Gastroesophageal sphincter (tissue), 4 donors: ENCODE data around the gene PCDH12. TPM values are rescaled to one million over a fixed set of nuclear protein-coding genes. Genes with fewer than 3 reads are reported as not detected.
A peak's percentile ranks its signal among the peaks of the same experiment; 100 is the strongest.

Experiments used
- ATAC-seq: fragments of 150-250 bp; one replicate; pipeline ENCODE4 v1.9.1; 2016; ENCODE audit warnings: mild to moderate bottlenecking, moderate library complexity
- H3K27ac ChIP-seq, 4 donors: fragments of 200-600 bp; sonication (generic) in 3 of 4; 1 replicate in 3 of 4; 2 replicates in 1 of 4; pipeline ENCODE4 v1.5.1; 2016 to 2019
- H3K27me3 ChIP-seq: fragments of 200-600 bp; sonication (generic); one replicate; pipeline ENCODE4 v1.5.1; 2019
- H3K36me3 ChIP-seq, 2 donors: fragments of 200-600 bp; sonication (generic); one replicate each; pipeline ENCODE4 v1.5.1; 2019; ENCODE audit warnings: control low read depth in 1 of 2
- H3K4me1 ChIP-seq, 3 donors: fragments of 200-600 bp; sonication (generic); 1 replicate in 2 of 3; 2 replicates in 1 of 3; pipeline ENCODE4 v1.5.1; 2016 to 2019; ENCODE audit warnings: control low read depth in 2 of 3
- H3K4me3 ChIP-seq, 2 donors: fragments of 200-600 bp; sonication (generic); one replicate each; pipeline ENCODE4 v1.5.1; 2019; ENCODE audit warnings: mild to moderate bottlenecking in 1 of 2, moderate library complexity in 1 of 2
- H3K9me3 ChIP-seq, 3 donors: fragments of 200-600 bp; sonication (generic); one replicate each; pipeline ENCODE4 v1.5.1; 2017 to 2019; ENCODE audit warnings: control low read depth in 2 of 3
- EP300 ChIP-seq: sonication (generic); formaldehyde crosslinking; IDR thresholded peaks from one replicate; pipeline ENCODE4 v1.6.1; 2017; ENCODE audit warnings: antibody characterized with exemption, mild to moderate bottlenecking
- POLR2A ChIP-seq, 2 donors: fragments of 450-650 bp; IDR thresholded peaks; one replicate each; pipeline ENCODE4 v1.6.1; 2017; ENCODE audit warnings: antibody characterized with exemption in 2 of 2, mild to moderate bottlenecking in 2 of 2, moderate library complexity in 1 of 2
- POLR2AphosphoS5 ChIP-seq: sonication (generic); formaldehyde crosslinking; IDR thresholded peaks from one replicate; pipeline ENCODE4 v1.6.1; 2017; ENCODE audit warnings: antibody characterized with exemption
- WGBS, 2 donors: methylation state at CpG; one replicate each; pipeline ENCODE4 v1.1.5; 2018; ENCODE audit warnings: low coverage in 1 of 2; 5-methylcytosine and 5-hydroxymethylcytosine counted together
- total RNA-seq, 4 donors: library from RNA; depleted of rRNA; stranded (reverse); fragments of >200 nt; gene quantifications; one replicate each; pipeline ENCODE4 v1.1.0, GENCODE V29; 2016
- TF ChIP-seq, protein P1 (sequence below), 4 experiments: fragments of 200-600 bp in 2 of 4; fragments of 450-650 bp in 2 of 4; sonication (generic) in 1 of 4; IDR thresholded peaks; one replicate each; pipeline ENCODE4 v1.5.1; 2017 to 2019; ENCODE audit warnings: antibody characterized with exemption in 4 of 4, mild to moderate bottlenecking in 2 of 4, moderate library complexity in 2 of 4

Gene PCDH12
- total RNA-seq, 4 donors from 2014 or later: 4.2 to 6.8 (median 6.0) TPM

DNA sequence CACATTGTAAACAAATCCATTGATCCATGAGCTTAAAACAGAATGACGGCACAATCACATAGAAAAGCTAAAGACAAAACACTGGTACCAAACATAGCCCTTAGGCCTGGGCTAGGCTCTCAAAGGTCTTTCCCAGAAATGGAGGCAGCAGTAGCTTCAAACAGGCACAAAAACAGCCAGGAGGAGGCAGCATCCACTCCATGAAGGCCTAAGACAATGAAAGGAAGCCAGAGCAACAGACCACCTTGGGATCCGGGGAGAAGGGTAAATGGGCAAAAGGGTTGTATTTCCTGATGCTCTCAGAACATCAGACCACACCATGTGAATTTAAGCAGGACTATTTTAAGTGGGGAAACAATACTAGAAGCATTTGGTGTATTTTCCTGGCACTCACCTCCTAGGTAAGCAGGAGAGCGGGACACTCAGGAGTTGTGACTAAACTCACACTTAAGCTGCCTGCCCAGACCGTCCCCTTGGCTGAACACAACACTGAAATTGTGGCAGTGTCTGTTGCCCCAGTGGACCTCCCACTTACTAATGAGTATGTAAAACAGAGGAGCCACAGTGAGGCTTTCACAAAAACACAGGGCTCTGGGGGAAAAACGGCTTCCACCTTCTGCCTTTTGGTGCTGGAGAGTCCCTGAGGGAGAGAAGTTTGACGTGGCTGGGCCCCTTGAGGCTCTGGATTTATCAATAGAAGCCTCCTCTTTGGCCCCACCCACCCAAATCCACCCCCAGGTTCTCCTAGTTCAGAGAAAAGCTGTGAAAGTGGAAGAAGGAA, 42.9 kb upstream of the PCDH12 start:
- 73 to 74% methylated on average over 3 to 4 of the region's 6 CpGs for WGBS, 2 donors
- TF ChIP-seq, protein P1, sequence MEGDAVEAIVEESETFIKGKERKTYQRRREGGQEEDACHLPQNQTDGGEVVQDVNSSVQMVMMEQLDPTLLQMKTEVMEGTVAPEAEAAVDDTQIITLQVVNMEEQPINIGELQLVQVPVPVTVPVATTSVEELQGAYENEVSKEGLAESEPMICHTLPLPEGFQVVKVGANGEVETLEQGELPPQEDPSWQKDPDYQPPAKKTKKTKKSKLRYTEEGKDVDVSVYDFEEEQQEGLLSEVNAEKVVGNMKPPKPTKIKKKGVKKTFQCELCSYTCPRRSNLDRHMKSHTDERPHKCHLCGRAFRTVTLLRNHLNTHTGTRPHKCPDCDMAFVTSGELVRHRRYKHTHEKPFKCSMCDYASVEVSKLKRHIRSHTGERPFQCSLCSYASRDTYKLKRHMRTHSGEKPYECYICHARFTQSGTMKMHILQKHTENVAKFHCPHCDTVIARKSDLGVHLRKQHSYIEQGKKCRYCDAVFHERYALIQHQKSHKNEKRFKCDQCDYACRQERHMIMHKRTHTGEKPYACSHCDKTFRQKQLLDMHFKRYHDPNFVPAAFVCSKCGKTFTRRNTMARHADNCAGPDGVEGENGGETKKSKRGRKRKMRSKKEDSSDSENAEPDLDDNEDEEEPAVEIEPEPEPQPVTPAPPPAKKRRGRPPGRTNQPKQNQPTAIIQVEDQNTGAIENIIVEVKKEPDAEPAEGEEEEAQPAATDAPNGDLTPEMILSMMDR (IDR thresholded peaks at IDR 0.05): peak in 1 of 4 experiments; percentile 31
- TF ChIP-seq POLR2AphosphoS5: no peak
- no peaks in the 10 kb centered on the region for H3K27me3 ChIP-seq
- H3K4me1 ChIP-seq: peaks cover 0 to 14% (median 0%) of the 10 kb centered on the region in 3 donors
- H3K36me3 ChIP-seq: peaks cover 0 to 78% of the 10 kb centered on the region in 2 donors
- H3K4me3 ChIP-seq: no peak overlapping the region
- peak overlapping the region in 2 of 4 donors; percentile 2 to 18 for H3K27ac ChIP-seq
- ATAC-seq: no peak
- no peaks in the 10 kb centered on the region for H3K9me3 ChIP-seq

GRCh38 chr5:142000173-142000572, 42.2 kb upstream of the PCDH12 start:
- peaks cover 0 to 73% of the 10 kb centered on the region in 2 donors for H3K36me3 ChIP-seq
- WGBS, 2 donors: 33 to 56% methylated on average over 1 of the region's 1 CpG

GRCh38 chr5:141997358-141997960, 39.5 kb upstream of the PCDH12 start:
- no peak for ATAC-seq
- Histone ChIP-seq H3K4me1 (peaks cover 0 to 21% (median 3%) of the 10 kb centered on the region in 3 donors), H3K4me3 (no peak overlapping the region), H3K9me3 (no peaks in the 10 kb centered on the region), H3K27ac (no peak overlapping the region), H3K27me3 (no peaks in the 10 kb centered on the region), H3K36me3 (peaks cover 0 to 66% of the 10 kb centered on the region in 2 donors)
- TF ChIP-seq POLR2AphosphoS5: no peak
- TF ChIP-seq EP300: no peak
- TF ChIP-seq POLR2A (IDR thresholded peaks at IDR 0.05): no peak
- TF ChIP-seq, protein P1 (IDR thresholded peaks at IDR 0.05): no peak
- 58 to 67% methylated on average over 6 of the region's 6 CpGs for WGBS, 2 donors

More at GRCh38 chr5:142000173-142000572, 42.2 kb upstream of the PCDH12 start:
- Histone ChIP-seq H3K9me3 (no peaks in the 10 kb centered on the region), H3K4me3 (no peak overlapping the region), H3K27ac (no peak overlapping the region), H3K4me1 (peaks cover 0 to 21% (median 0%) of the 10 kb centered on the region in 3 donors), H3K27me3 (no peaks in the 10 kb centered on the region)
- TF ChIP-seq EP300 (no peak), POLR2A (IDR thresholded peaks at IDR 0.05) (no peak), POLR2AphosphoS5 (no peak)
- TF ChIP-seq, protein P1 (IDR thresholded peaks at IDR 0.05): no peak
- ATAC-seq: no peak

DNA sequence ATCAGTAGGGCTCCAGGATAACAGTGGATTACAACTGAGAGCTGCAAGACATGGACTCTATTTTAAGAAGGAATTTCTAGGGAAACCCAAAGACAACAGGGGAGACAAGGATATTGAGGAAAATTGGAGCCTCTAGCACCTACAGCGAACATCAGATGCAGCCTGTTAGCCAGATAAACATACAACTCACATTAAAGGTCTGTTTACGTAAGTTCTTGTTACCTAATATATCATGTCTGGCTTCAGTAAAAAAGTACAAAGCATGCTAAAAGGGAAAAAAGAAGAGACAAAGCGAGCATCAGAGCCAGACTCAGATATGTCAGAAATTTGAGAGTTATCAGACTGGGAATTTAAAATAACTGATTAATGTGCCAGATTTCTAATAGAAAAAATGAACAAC, 37.7 kb upstream of the PCDH12 start:
- H3K4me3 ChIP-seq: no peak overlapping the region
- H3K4me1 ChIP-seq: peaks cover 0 to 25% (median 5%) of the 10 kb centered on the region in 3 donors
- 75 to 89% methylated on average over 2 of the region's 3 CpGs for WGBS, 2 donors
- no peaks in the 10 kb centered on the region for H3K9me3 ChIP-seq
- ATAC-seq: no peak
- no peaks in the 10 kb centered on the region for H3K27me3 ChIP-seq
- peaks cover 0 to 58% of the 10 kb centered on the region in 2 donors for H3K36me3 ChIP-seq
- no peak overlapping the region for H3K27ac ChIP-seq
- TF ChIP-seq, protein P1 (IDR thresholded peaks at IDR 0.05): no peak
- TF ChIP-seq EP300 (no peak), POLR2A (IDR thresholded peaks at IDR 0.05) (no peak), POLR2AphosphoS5 (no peak)
